Stimulated activated CD4-positive, alpha-beta T cell treated with anti-CD3 and anti-CD28 coated beads, Interleukin-1b, Interleukin-23, amount 100 ng/mL, for 24 hours (primary cell): ENCODE measurements around the gene AKAP13.
"Not testable (repeated sequence)": the region's sequence is repeated elsewhere in the genome, so short reads cannot be mapped to it uniquely, and the experiment has no call there.

Experiments
- DNase-seq, 4 experiments: peaks; one replicate each; pipeline ENCODE4 v3.0.0-alpha.2; 2020; ENCODE audit warnings: low read depth in 4 of 4, low spot score in 1 of 4

The AKAP13 gene

DNA sequence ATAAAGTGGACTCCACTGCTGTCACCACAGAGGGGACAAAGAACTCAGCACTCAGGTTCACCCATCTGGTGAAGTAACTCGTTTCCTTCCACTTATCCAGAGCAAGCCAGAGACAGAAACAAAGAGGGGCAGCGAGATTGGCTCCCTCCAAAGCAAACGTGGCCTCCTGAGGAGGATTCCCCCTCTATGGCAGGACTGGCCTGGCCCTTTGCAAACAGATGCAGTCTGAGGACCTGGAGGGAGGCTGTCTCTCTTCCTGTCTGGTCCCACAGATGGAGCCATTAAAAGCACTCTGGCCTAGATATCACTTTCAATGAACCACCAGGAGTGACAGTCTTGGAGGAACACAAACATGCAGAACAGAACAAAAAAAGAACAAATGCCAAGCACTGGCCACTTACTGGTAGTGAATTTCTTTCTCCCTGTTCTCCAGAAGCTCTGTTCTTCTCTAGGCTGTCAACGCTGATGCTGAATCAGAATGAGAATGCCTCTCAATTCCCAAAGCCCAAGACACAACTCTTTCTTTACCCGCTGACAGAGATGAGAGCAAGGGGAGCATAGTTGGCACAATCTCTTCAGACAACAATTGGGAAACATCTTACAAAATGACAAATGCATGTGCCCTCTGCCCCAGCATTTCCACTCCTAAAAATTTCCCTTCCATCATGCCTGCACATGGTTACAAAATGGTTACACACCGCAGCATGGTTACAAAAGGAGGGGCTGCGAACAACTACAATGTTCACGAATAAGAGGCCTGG lies 400.0 kb downstream of the AKAP13 start:
- DNase-seq: no peak

DNA sequence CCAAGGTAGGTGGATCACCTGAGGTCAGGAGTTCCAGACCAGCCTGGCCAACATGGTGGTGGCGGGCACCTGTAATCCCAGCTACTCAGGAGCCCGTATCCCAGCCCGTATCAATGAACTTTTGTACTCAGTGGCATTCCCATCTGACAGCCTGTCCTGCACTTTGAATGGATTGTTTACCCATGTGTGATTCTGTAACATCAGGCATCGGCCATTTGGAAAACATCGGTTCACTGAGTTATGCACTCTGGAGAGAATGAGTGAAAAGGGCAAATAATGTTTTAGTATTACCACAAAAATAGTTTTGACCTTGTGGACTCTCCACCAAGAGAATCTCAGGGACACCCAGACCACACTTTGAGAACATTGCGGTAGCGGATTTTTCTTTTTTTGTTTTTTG lies 400.7 kb downstream of the AKAP13 start:
- DNase-seq: no peak

- DNase-seq: no peak
These were observed 401.7 kb downstream of the AKAP13 start for GRCh38 chr15:85782064-85782463.

DNA sequence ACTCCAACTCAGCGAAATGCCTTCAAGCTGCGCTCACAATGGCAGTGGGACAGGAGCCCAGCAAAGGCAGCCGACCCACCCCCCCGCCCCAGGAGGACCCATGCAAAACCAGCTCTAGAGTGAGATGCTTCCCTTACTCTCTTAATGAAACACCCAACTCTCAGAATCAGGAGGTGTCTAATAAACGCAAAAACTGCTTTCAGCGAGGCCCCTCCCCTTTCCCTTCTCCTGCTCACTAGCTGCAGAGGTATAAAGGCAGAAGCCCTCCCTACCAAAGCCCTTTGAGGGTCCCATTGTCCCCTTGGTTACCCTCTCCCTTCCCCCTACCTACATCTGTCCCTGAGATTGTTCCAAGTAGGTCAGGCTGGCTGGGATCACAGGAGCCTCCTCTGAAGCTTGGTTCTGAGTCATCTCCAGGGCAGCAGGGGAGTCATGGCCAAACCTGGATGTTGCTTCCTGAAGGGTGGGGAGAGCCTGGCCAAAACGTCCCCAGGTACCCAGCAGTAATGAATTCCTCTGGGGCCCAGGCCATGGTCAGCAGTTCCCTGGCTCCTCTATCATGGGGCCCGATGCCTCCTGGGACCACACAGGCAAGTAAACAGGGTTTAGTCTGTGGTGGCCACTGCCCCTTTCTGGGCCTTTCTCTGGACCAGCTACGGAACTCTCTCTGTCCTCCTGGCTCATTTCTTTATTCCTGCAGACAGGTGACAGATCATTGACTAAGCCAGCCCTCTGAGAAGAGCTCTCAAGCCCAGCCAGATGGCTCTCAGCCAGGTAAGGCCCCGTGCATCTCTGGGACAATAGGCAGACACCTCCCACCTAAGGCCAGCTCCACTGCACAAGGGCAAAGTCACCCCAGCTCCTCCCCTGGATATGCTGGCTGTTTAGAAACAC lies 405.7 kb downstream of the AKAP13 start:
- DNase-seq: no peak

DNA sequence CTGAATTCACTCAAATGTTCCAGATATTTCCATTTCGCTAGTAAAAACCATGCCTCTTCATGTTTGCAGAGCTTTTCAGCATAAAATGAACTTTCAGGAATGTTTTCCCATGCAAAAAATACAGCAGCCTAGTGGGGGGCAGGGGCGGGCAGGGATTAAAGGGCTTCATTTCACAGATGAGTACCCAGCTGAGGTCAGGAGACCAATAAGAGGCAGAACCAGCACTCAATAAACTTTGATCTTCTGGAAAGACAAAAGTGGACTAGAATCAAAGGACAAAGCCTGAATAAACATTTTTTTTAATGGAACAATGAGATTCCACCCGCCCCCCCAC lies 406.3 kb downstream of the AKAP13 start:
- no peak for DNase-seq

DNA sequence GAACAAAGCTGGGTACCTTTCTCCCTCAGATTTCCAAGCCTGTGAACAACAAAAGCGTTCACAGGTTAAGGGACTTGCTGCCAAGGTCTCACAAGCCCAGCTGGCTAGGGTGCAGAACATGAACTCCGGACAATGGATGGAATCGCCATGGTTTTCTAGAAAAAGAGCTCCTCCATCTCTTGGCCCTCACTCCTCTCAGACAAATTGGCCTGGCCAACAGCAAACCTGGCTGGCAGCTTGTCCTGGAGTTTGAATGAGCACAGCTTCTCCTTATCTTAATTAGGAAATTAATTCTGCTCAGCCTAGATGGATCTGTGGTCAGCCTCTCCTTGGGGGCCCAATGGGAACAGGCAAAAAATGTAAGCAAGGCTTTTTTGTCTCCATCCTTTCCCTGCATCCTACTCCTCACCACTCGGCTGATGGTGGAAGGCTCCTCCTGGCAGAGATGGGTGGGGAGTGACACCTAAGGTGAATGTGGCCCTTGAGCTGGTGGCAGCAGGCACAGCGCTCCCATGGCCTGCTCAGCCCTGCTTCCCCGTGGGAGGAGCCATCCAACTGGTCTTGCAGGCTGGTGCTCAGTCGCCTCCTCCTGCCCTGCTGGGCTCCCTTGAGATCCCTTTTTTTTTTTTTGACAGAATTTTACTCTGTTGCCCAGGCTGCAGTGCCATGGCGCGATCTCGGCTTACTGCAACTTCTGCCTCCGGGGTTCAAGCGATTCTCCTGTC lies 408.5 kb downstream of the AKAP13 start:
- no peak for DNase-seq

GRCh38 chr15:85789496-85789875 lies 409.1 kb downstream of the AKAP13 start:
- DNase-seq: no peak

GRCh38 chr15:85792102-85792731 lies 411.8 kb downstream of the AKAP13 start:
- DNase-seq: no peak

- no peak for DNase-seq
These were observed 412.6 kb downstream of the AKAP13 start for GRCh38 chr15:85792912-85793590.

DNA sequence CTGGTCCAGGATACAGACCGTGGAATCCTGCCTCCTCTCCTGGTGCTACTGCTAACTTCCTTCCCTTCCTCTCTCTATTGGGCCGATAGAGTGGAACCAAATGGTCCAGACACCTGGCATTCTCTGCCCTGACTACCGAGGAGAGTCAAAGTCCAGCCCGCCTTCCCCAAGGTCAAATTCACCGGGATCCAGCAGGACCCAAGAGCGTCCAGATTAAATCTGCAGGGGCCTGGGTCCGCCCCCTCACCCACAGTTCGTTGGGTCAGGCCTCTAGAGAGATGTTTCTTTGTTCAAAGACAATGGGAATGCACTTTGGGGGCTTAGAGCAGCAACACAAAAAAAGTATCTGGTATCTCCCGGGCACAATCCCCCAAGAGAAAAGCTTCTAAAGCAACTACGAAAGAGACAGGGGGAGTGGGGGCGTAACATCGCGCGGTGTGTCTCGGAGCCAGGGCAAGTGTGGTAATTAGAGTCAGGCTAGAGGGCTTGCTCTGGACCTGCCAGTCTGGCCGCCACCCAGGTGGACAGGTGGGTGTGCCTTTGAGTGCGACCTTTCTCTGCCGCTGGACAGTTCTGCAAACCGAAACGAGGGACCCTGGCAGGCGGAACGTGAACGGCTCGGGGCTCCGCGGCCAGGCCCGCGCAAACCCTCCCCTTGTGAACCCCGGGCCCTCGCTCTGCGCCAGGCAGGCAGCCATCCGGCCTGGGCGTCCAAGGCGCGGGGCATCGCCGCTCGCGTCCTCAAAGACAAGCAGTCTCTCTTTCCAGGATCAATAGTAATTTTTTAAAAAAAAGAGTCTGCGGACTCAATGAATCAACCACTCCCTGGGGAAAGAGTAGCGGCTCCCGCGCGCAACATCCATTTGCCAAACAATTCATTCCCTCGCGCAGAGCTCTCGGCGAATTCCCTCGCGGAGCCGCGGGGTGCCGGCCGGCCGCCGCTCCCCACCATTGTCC lies 413.5 kb downstream of the AKAP13 start:
- peak in 1 of 4 experiments; percentile 11 for DNase-seq

DNA sequence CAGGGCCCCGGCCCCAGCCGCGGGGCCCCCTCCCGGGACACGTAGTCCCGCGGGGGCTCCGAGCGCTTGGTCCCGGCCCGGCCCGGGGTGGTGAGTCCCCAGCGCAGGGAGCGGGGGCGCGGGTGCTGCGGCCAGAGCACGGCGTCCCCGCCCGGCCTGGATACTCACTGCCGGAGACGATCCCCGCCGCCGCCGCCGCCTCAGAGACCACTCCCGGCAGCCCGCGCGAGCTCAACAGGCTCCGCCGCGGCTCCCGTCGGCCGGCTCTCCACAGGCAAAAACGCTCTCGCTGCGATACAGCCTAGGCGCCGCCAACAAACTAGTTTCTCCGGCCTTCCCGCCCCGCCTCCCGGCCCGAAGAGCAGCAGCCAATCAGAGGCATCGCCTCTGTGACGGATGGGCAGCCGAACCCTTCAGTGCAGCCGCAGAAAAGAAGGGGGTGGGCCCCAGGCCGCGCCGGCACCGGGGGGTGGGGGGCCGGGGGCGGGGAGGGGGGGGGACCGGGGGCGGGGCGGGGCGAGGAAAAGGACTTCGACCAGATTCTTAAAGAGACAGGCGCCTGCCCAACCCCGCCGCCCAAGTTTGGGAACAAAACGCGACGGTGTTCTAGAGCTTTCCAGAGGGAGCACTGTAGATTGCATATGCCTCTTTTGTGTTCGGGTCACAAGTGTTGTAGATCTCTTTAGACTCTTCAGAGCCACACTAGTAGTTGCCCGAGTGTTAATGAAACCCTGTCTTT lies 414.4 kb downstream of the AKAP13 start, which contains the start of gene KLHL25:
TSS of gene KLHL25 (minus strand) at position 328 of the 739 bp plus-strand sequence. CDS start 25,115 bp downstream, outside the sequence.
- peak; percentile 72 to 87 (median 78) for DNase-seq

GRCh38 chr15:85795337-85796305 lies 415.2 kb downstream of the AKAP13 start:
- no peak for DNase-seq

GRCh38 chr15:85796371-85796770 lies 416.0 kb downstream of the AKAP13 start:
- not testable (repeated sequence) for DNase-seq
